ENCODE measurements around the gene LFNG. TPM values are rescaled to one million over a fixed set of nuclear protein-coding genes. Genes with fewer than 3 reads are reported as not detected.

Gene LFNG
- total RNA-seq, 1 donor from 2014 or later: 42.6 TPM

DNA sequence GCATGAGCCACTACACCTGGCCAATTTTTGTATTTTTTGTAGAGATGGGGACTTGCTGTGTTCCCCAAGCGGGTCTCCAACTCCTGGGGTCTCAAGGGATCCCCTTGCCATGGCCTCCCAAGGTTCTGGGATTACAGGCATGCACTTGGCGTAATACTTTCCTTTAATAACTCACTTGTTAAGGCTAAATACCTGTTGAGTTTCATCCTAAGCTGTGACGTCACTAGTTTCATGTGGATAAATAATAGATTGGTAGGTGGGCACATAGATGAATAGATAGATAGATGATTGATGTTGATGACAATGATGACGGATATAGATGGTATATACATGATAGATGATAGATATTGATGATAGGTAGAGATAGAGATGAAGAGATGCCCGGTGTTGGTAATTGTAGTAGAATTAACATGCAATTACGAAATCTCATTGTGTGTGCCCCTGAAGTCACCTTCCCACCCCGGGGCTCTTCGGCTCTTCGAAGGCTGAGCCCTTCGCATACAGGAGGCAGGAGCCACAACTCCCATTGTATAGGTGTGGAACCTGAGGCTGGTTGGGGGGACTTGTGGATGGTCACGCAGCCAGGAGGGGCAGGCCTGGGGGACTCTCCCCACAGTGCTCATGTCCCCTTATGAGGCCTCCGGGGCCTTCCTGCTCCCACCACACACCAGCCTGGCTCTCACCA is 45.9 kb upstream of the LFNG start:
- no peak for ATAC-seq
- Histone ChIP-seq H3K4me3 (no peak overlapping the region), H3K36me3 (no peaks in the 10 kb centered on the region), H3K4me1 (peaks cover 27% of the 10 kb centered on the region), H3K27me3 (ENCODE audit: low read depth) (peaks cover 6% of the 10 kb centered on the region), H3K9me3 (no peaks in the 10 kb centered on the region), H3K27ac (no peak overlapping the region)
- intact Hi-C loops (cut with DNase I): no loop called here
- no peak for DNase-seq
- TF ChIP-seq, protein P1, sequence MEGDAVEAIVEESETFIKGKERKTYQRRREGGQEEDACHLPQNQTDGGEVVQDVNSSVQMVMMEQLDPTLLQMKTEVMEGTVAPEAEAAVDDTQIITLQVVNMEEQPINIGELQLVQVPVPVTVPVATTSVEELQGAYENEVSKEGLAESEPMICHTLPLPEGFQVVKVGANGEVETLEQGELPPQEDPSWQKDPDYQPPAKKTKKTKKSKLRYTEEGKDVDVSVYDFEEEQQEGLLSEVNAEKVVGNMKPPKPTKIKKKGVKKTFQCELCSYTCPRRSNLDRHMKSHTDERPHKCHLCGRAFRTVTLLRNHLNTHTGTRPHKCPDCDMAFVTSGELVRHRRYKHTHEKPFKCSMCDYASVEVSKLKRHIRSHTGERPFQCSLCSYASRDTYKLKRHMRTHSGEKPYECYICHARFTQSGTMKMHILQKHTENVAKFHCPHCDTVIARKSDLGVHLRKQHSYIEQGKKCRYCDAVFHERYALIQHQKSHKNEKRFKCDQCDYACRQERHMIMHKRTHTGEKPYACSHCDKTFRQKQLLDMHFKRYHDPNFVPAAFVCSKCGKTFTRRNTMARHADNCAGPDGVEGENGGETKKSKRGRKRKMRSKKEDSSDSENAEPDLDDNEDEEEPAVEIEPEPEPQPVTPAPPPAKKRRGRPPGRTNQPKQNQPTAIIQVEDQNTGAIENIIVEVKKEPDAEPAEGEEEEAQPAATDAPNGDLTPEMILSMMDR (IDR thresholded peaks at IDR 0.05): no peak

DNA sequence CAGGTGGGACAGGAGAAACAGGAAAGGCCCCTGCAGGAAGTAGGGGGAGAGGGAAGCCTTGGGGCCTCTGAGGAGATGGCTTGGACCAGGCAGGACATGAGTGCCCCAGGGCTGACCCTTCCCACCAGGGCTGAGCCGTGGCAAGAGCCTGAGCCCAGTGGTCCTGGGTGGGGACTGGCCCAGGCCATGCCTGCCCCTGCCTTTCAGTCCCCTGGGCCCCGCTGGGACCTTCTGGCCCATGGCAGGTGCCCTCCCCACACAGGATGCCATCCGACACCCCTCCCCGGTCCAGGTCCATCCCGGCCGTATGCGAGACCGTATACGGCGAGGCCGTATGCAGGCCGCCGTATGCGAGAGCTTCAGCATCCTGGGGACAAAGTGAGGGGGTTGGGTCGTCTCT is 45.4 kb upstream of the LFNG start:
- ATAC-seq (no peak), DNase-seq (no peak)
- H3K4me1 ChIP-seq: peaks cover 27% of the 10 kb centered on the region
- no peaks in the 10 kb centered on the region for H3K36me3 ChIP-seq
- no peak overlapping the region for H3K27ac ChIP-seq
- no peaks in the 10 kb centered on the region for H3K9me3 ChIP-seq
- TF ChIP-seq, protein P1 (IDR thresholded peaks at IDR 0.05): no peak
- peaks cover 6% of the 10 kb centered on the region for H3K27me3 ChIP-seq (ENCODE audit: low read depth)
- no peak overlapping the region for H3K4me3 ChIP-seq
- intact Hi-C loops (cut with DNase I): no loop called here

DNA sequence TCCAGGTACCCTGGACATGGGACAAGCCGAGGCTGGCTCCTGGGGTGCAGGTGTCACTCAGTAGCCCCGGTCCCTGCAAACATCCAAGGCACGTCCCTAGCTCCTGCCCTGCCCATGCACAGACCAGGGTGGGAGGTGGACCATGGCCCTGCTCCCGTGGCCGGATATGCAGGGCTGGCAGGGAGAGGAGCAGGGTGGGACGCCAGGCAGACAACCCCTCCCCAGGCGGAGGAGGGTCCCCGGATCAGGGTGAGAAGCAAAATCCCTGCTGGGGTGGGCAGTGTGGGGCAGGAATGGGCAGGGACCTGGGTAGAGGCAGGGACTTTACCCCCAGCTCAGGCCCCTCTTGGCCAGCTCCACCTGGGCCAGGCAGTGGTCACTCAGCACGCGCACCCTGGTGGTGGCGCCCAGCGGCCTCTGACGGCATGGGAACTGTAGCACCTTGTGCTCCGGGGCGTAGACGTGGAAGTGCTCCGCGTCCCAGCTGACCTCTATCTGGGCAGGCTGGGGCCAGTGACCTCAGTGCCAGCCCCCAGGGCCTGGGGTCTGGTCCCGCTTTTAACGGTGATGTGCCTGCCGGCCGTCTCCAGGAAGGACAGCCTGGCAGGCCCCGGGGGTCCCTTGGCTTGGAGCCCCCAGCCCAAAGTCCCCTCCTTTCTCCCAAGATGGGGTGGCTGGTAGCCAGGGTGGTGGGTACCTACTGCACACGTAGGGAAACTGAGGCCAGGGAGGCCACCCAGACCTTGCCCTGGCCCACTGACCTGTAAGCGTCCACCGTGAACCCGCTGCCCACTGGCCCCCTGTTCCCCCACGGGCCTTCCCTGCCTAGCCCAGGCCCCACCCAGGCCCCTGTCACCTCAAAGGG is 44.5 kb upstream of the LFNG start:
- Histone ChIP-seq H3K4me3 (no peak overlapping the region), H3K27ac (no peak overlapping the region), H3K27me3 (ENCODE audit: low read depth) (peaks cover 13% of the 10 kb centered on the region), H3K4me1 (peaks cover 27% of the 10 kb centered on the region), H3K9me3 (no peaks in the 10 kb centered on the region), H3K36me3 (no peaks in the 10 kb centered on the region)
- intact Hi-C loops (cut with DNase I): no loop called here
- no peak for ATAC-seq
- DNase-seq: no peak
- TF ChIP-seq, protein P1 (IDR thresholded peaks at IDR 0.05): no peak

DNA sequence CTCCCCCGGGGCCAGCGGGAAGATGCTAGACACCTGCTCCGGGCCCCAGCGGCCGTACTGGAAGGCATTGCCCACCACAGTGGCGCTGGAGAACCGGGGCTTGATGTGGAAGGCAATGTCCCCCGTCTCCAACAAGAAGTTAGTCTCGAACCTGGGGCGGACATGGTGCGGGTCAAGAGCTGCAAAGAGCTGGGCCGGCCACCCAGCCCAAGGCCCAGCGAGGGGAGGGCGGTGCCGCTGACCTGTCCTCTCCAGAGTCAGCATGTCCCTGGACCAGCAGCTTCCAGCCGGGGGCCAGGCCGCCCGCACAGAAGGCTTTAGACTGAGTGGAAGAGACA is 43.9 kb upstream of the LFNG start:
- H3K4me1 ChIP-seq: peaks cover 27% of the 10 kb centered on the region
- TF ChIP-seq, protein P1 (IDR thresholded peaks at IDR 0.05): no peak
- no peaks in the 10 kb centered on the region for H3K36me3 ChIP-seq
- no peak for DNase-seq
- peaks cover 19% of the 10 kb centered on the region for H3K27me3 ChIP-seq (ENCODE audit: low read depth)
- H3K9me3 ChIP-seq: no peaks in the 10 kb centered on the region
- no peak overlapping the region for H3K4me3 ChIP-seq
- ATAC-seq: no peak
- H3K27ac ChIP-seq: no peak overlapping the region
- intact Hi-C loops (cut with DNase I): no loop called here

DNA sequence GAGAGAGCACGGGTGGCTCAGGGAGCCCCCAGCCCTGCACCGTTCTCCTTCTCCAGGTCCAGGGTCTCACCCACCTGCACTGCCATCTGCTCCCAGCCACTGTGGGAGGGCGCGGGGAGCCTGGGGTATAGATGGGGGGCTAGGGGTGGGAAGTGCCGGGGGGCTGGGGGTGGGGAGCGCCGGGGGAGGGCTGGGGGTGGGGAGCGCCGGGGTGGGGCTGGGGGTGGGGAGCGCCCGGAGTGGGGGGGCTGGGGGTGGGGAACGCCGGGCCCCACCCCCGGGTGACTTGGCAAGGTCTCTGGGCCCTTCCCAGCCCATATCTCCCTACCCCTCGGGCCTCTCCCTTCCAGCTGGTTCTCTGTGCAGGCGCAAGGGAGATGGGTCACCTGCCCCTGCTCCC is 43.3 kb upstream of the LFNG start, which contains the start of gene GRIFIN:
TSS of gene GRIFIN (minus strand) at position 101 of the 400 bp plus-strand sequence. CDS start at position 86, 15 bp downstream.
- Histone ChIP-seq H3K27me3 (ENCODE audit: low read depth) (peaks cover 23% of the 10 kb centered on the region), H3K9me3 (no peaks in the 10 kb centered on the region), H3K4me1 (peaks cover 25% of the 10 kb centered on the region), H3K4me3 (no peak within 1 kb of the TSS), H3K27ac (no peak within 1 kb of the TSS), H3K36me3 (no peaks in the 10 kb centered on the region)
- intact Hi-C loops (cut with DNase I): no loop called here
- no peak for ATAC-seq
- TF ChIP-seq, protein P1 (IDR thresholded peaks at IDR 0.05): no peak
- no peak for DNase-seq

Measured in lower lobe of right lung (tissue), 2 donors.